ENCODE data around the gene RPS27A.
"Not testable (repeated sequence)": the region's sequence is repeated elsewhere in the genome, so short reads cannot be mapped to it uniquely, and the experiment has no call there.

RPS27A gene

GRCh38 chr2:55232084-55232862 lies at the start of gene RPS27A, which contains the start of gene CLHC1:
RPS27A (plus strand) TSS chr2:55232688; CDS start chr2:55232825, 137 bp downstream.
CLHC1 (minus strand) TSS chr2:55232293; CDS start chr2:55222411, 9,882 bp downstream.
- peaks cover 15% of the 10 kb centered on the region for H3K4me1 ChIP-seq (ENCODE audit: control insufficient read depth, insufficient read depth, low read length)
- peak within 1 kb of the TSS; percentile 100 for H3K27ac ChIP-seq (ENCODE audit: low read depth, low read length)
- peak within 1 kb of the TSS; percentile 98 for H3K9ac ChIP-seq (ENCODE audit: low read depth, low read length)
- peaks cover 47% of the 10 kb centered on the region for H3K36me3 ChIP-seq (ENCODE audit: control insufficient read depth, insufficient read depth, low read length)
- peak within 1 kb of the TSS; percentile 87 for H3K4me3 ChIP-seq (ENCODE audit: low read depth, low read length)
- no peaks in the 10 kb centered on the region for H3K9me3 ChIP-seq (ENCODE audit: control insufficient read depth, insufficient read depth, low read length)
- no peaks in the 10 kb centered on the region for H3K27me3 ChIP-seq (ENCODE audit: control insufficient read depth, insufficient read depth, low read length)

DNA sequence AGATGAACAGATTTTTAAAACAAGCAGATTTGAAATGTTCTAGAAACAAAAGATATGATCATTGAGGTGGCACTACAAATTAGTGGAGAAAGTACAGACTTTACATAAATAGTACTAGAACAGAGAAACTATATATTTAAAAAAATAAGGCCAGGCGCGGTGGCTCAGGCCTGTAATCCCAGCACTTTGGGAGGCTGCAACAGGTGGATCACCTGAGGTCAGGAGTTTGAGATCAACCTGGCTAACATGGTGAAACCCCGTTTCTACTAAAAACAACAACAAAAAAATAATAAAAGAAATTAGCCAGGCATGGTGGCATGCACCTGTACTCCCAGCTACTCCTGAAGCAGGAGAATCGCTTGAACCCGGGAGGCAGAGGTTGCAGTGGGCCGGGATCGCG lies 45.7 kb upstream of the RPS27A start:
- not testable (repeated sequence) for H3K9ac ChIP-seq (ENCODE audit: low read depth, low read length); H3K27ac ChIP-seq (ENCODE audit: low read depth, low read length); H3K4me3 ChIP-seq (ENCODE audit: low read depth, low read length); H3K9me3 ChIP-seq (ENCODE audit: control insufficient read depth, insufficient read depth, low read length); H3K27me3 ChIP-seq (ENCODE audit: control insufficient read depth, insufficient read depth, low read length); H3K4me1 ChIP-seq (ENCODE audit: control insufficient read depth, insufficient read depth, low read length); H3K36me3 ChIP-seq (ENCODE audit: control insufficient read depth, insufficient read depth, low read length)

GRCh38 chr2:55191888-55192287 lies 40.6 kb upstream of the RPS27A start:
- H3K9me3 ChIP-seq (ENCODE audit: control insufficient read depth, insufficient read depth, low read length); H3K4me3 ChIP-seq (ENCODE audit: low read depth, low read length); H3K36me3 ChIP-seq (ENCODE audit: control insufficient read depth, insufficient read depth, low read length); H3K27me3 ChIP-seq (ENCODE audit: control insufficient read depth, insufficient read depth, low read length); H3K27ac ChIP-seq (ENCODE audit: low read depth, low read length); H3K4me1 ChIP-seq (ENCODE audit: control insufficient read depth, insufficient read depth, low read length); H3K9ac ChIP-seq (ENCODE audit: low read depth, low read length): not testable (repeated sequence)

GRCh38 chr2:55196526-55196925 lies 36.0 kb upstream of the RPS27A start:
- no peak overlapping the region for H3K27ac ChIP-seq (ENCODE audit: low read depth, low read length)
- no peaks in the 10 kb centered on the region for H3K27me3 ChIP-seq (ENCODE audit: control insufficient read depth, insufficient read depth, low read length)
- H3K9me3 ChIP-seq (ENCODE audit: control insufficient read depth, insufficient read depth, low read length): no peaks in the 10 kb centered on the region
- H3K4me1 ChIP-seq (ENCODE audit: control insufficient read depth, insufficient read depth, low read length): no peaks in the 10 kb centered on the region
- H3K9ac ChIP-seq (ENCODE audit: low read depth, low read length): no peak overlapping the region
- H3K4me3 ChIP-seq (ENCODE audit: low read depth, low read length): no peak overlapping the region
- 0 out of 2 replicates have a peak, but pooled peaks cover 2% of the 10 kb centered on the region for H3K36me3 ChIP-seq (ENCODE audit: control insufficient read depth, insufficient read depth, low read length)

- no peak overlapping the region for H3K9ac ChIP-seq (ENCODE audit: low read depth, low read length)
- no peak overlapping the region for H3K27ac ChIP-seq (ENCODE audit: low read depth, low read length)
- no peak overlapping the region for H3K4me3 ChIP-seq (ENCODE audit: low read depth, low read length)
- no peaks in the 10 kb centered on the region for H3K27me3 ChIP-seq (ENCODE audit: control insufficient read depth, insufficient read depth, low read length)
- no peaks in the 10 kb centered on the region for H3K4me1 ChIP-seq (ENCODE audit: control insufficient read depth, insufficient read depth, low read length)
- H3K9me3 ChIP-seq (ENCODE audit: control insufficient read depth, insufficient read depth, low read length): no peaks in the 10 kb centered on the region
- 0 out of 2 replicates have a peak, but pooled peaks cover 6% of the 10 kb centered on the region for H3K36me3 ChIP-seq (ENCODE audit: control insufficient read depth, insufficient read depth, low read length)
Measured at GRCh38 chr2:55200416-55200815, 32.1 kb upstream of the RPS27A start.

DNA sequence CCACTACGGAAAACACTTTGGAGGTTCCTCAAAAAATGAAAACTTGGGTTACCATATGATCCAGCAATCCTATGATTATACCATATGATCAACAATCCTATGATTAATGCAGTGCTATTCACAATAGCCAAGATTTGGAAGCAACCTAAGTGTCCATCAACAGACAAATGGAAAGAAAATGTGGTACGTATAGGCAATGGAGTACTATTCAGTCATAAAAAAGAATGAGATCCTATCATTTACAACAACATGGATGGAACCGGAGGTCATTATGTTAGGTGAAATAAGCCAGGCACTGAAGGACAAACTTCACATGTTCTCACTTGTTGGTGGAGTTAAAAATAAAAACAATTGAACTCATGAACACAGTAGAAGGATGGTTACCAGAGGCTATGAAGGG lies 28.0 kb upstream of the RPS27A start:
- H3K9me3 ChIP-seq (ENCODE audit: control insufficient read depth, insufficient read depth, low read length): no peaks in the 10 kb centered on the region
- no peaks in the 10 kb centered on the region for H3K27me3 ChIP-seq (ENCODE audit: control insufficient read depth, insufficient read depth, low read length)
- H3K36me3 ChIP-seq (ENCODE audit: control insufficient read depth, insufficient read depth, low read length): 0 out of 2 replicates have a peak, but pooled peaks cover 4% of the 10 kb centered on the region
- H3K4me1 ChIP-seq (ENCODE audit: control insufficient read depth, insufficient read depth, low read length): no peaks in the 10 kb centered on the region
- H3K27ac ChIP-seq (ENCODE audit: low read depth, low read length): no peak overlapping the region
- H3K9ac ChIP-seq (ENCODE audit: low read depth, low read length): no peak overlapping the region
- no peak overlapping the region for H3K4me3 ChIP-seq (ENCODE audit: low read depth, low read length)

DNA sequence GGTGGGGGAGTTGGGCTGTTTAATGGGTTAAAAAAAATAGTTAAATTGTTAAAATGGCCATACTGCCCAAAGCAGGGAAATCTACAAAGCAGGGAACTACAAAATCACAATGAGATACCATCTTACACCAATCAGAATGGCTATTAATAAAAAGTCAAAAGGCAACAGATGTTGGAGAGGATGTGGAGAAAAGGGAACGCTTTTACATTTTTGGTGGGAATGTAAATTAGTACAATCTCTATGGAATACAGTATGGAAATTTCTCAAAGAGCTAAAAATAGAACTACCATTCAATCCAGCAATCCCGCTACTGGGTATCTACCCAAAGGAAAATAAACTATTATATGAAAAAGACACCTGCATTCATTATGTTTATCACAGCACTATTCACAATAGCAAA lies 27.5 kb upstream of the RPS27A start:
- no peaks in the 10 kb centered on the region for H3K9me3 ChIP-seq (ENCODE audit: control insufficient read depth, insufficient read depth, low read length)
- no peak overlapping the region for H3K27ac ChIP-seq (ENCODE audit: low read depth, low read length)
- H3K36me3 ChIP-seq (ENCODE audit: control insufficient read depth, insufficient read depth, low read length): 0 out of 2 replicates have a peak, but pooled peaks cover 4% of the 10 kb centered on the region
- no peaks in the 10 kb centered on the region for H3K4me1 ChIP-seq (ENCODE audit: control insufficient read depth, insufficient read depth, low read length)
- H3K27me3 ChIP-seq (ENCODE audit: control insufficient read depth, insufficient read depth, low read length): no peaks in the 10 kb centered on the region
- H3K9ac ChIP-seq (ENCODE audit: low read depth, low read length): no peak overlapping the region
- no peak overlapping the region for H3K4me3 ChIP-seq (ENCODE audit: low read depth, low read length)

GRCh38 chr2:55213822-55214221 lies 18.7 kb upstream of the RPS27A start:
- Histone ChIP-seq H3K4me3 (ENCODE audit: low read depth, low read length) (no peak overlapping the region), H3K27ac (ENCODE audit: low read depth, low read length) (no peak overlapping the region), H3K27me3 (ENCODE audit: control insufficient read depth, insufficient read depth, low read length) (no peaks in the 10 kb centered on the region), H3K9me3 (ENCODE audit: control insufficient read depth, insufficient read depth, low read length) (no peaks in the 10 kb centered on the region), H3K9ac (ENCODE audit: low read depth, low read length) (no peak overlapping the region), H3K4me1 (ENCODE audit: control insufficient read depth, insufficient read depth, low read length) (peaks cover 5% of the 10 kb centered on the region; the same call in 1 of the 2 replicates), H3K36me3 (ENCODE audit: control insufficient read depth, insufficient read depth, low read length) (no peaks in the 10 kb centered on the region)

DNA sequence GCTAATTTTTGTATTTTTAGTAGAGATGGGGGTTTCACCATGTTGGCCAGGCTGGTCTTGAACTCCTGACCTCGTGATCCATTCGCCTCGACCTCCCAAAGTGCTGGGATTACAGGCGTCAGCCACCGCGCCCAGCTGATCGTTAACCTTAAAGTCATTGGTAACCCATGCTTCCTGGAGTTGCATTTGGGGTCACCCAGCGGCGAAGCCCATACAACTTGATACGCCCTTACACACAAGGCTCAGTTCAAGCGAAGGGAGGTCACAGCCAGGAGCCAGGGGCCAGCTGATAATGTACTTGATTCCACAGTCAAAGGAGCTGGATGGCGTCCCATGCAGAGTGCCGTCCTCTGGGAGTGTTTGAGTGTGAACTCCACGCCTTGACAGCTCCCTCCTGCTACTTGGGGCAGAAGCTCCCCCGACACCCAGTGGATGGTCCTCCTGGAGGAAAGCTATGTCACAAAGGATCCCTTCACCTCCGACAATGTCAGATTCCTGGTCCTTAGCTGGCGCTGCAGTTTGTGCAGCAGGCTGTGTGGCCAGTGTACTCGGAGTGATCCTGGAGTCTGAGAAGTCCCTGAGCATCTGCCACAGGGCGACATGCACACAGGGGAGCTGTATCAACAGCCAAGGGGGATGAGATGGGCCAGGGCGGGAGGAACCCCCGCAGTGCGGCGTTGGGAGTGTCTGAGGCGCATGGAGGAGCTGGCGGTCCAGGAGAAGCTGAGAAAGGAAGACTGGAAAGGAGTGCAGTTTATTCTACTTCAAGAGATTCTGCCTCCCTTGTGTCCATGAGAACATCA lies 8.3 kb upstream of the RPS27A start:
- Histone ChIP-seq H3K36me3 (ENCODE audit: control insufficient read depth, insufficient read depth, low read length) (0 out of 2 replicates have a peak, but pooled peaks cover 4% of the 10 kb centered on the region), H3K9ac (ENCODE audit: low read depth, low read length) (no peak overlapping the region), H3K4me1 (ENCODE audit: control insufficient read depth, insufficient read depth, low read length) (no peaks in the 10 kb centered on the region), H3K27ac (ENCODE audit: low read depth, low read length) (no peak overlapping the region), H3K27me3 (ENCODE audit: control insufficient read depth, insufficient read depth, low read length) (no peaks in the 10 kb centered on the region), H3K4me3 (ENCODE audit: low read depth, low read length) (no peak overlapping the region; the same call in 1 of the 2 replicates), H3K9me3 (ENCODE audit: control insufficient read depth, insufficient read depth, low read length) (no peaks in the 10 kb centered on the region)

- H3K27ac ChIP-seq (ENCODE audit: low read depth, low read length): no peak overlapping the region
- H3K9ac ChIP-seq (ENCODE audit: low read depth, low read length): no peak overlapping the region
- 0 out of 2 replicates have a peak, but pooled peaks cover 4% of the 10 kb centered on the region for H3K36me3 ChIP-seq (ENCODE audit: control insufficient read depth, insufficient read depth, low read length)
- H3K27me3 ChIP-seq (ENCODE audit: control insufficient read depth, insufficient read depth, low read length): no peaks in the 10 kb centered on the region
- no peak overlapping the region for H3K4me3 ChIP-seq (ENCODE audit: low read depth, low read length)
- H3K4me1 ChIP-seq (ENCODE audit: control insufficient read depth, insufficient read depth, low read length): no peaks in the 10 kb centered on the region
- H3K9me3 ChIP-seq (ENCODE audit: control insufficient read depth, insufficient read depth, low read length): no peaks in the 10 kb centered on the region
Measured at GRCh38 chr2:55224761-55225261, 7.7 kb upstream of the RPS27A start.

Measured in HUES48 (cell line).